Tibial nerve (tissue), 4 donors: Measurements from ENCODE around the gene PLCB3. TPM values are rescaled to one million over a fixed set of nuclear protein-coding genes. Genes with fewer than 3 reads are reported as not detected.

ENCODE experiments used
- DNase-seq, 2 donors: peaks; one replicate each; pipeline ENCODE4 v3.0.0-alpha.2; 2019; ENCODE audit warnings: low spot score in 2 of 2
- H3K27ac ChIP-seq, 4 donors: fragments of 200-600 bp; sonication (generic) in 3 of 4; one replicate each; pipeline ENCODE4 v1.5.1; 2017 to 2019; ENCODE audit warnings: mild to moderate bottlenecking in 1 of 4
- H3K27me3 ChIP-seq, 2 donors: fragments of 200-600 bp; sonication (generic) in 1 of 2; one replicate each; pipeline versions ENCODE4 v1.5.1 to v1.6.0; 2017 to 2019
- H3K36me3 ChIP-seq, 3 donors: fragments of 200-600 bp; sonication (generic); one replicate each; pipeline ENCODE4 v1.5.1; 2018 to 2019
- H3K4me1 ChIP-seq, 4 donors: fragments of 200-600 bp; sonication (generic) in 3 of 4; one replicate each; pipeline ENCODE4 v1.5.1; 2017 to 2019
- H3K4me3 ChIP-seq, 4 donors: fragments of 200-600 bp; sonication (generic) in 3 of 4; one replicate each; pipeline ENCODE4 v1.5.1; 2017 to 2019; ENCODE audit warnings: mild to moderate bottlenecking in 1 of 4, moderate library complexity in 1 of 4
- H3K9me3 ChIP-seq, 4 donors: fragments of 200-600 bp; sonication (generic) in 3 of 4; one replicate each; pipeline ENCODE4 v1.5.1; 2017 to 2019
- EP300 ChIP-seq, 2 donors: sonication (generic); formaldehyde crosslinking; IDR thresholded peaks; one replicate each; pipeline ENCODE4 v1.6.1; 2017; ENCODE audit warnings: antibody characterized with exemption in 2 of 2, mild to moderate bottlenecking in 1 of 2
- POLR2A ChIP-seq, 2 donors: fragments of 450-650 bp; IDR thresholded peaks; one replicate each; pipeline ENCODE4 v1.6.1; 2017; ENCODE audit warnings: antibody characterized with exemption in 2 of 2, mild to moderate bottlenecking in 2 of 2, moderate library complexity in 2 of 2
- WGBS, 2 donors: methylation state at CpG; one replicate each; pipeline ENCODE4 v1.1.5; 2018; 5-methylcytosine and 5-hydroxymethylcytosine counted together
- total RNA-seq, 4 donors: library from RNA; depleted of rRNA; stranded (reverse); fragments of >200 nt; gene quantifications; one replicate each; pipeline ENCODE4 v1.1.0, GENCODE V29; 2016
- TF ChIP-seq, protein P1 (sequence below), 5 experiments: fragments of 200-600 bp in 3 of 5; fragments of 450-650 bp in 2 of 5; sonication (generic) in 3 of 5; IDR thresholded peaks; one replicate each; pipeline ENCODE4 v1.5.1; 2016 to 2019; ENCODE audit warnings: antibody characterized with exemption in 5 of 5, mild to moderate bottlenecking in 3 of 5, moderate library complexity in 2 of 5

PLCB3 gene
- total RNA-seq, 4 donors from 2014 or later, result 18.0 to 44.4 (median 27.1) TPM

DNA sequence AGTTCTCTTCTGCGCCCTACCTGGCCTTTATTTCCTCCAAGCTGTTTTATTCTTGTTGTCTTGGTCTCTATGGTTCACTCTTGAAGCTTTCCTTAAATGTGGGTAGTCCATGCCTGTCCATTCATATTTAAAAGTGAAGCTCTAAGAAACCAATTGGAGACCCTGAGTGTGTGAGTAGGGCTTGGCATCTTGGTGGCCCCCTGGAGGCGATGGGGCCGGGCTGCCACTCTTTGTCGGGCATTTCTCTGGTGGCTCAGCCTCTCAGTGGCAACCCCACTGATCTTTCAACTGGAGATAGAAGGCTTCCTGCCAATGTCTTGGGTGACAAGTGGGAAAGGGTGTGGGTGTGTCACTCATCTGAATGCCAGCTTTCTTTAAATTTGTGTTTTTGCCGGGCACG, 34.5 kb upstream of the PLCB3 start:
- no peak for DNase-seq

DNA sequence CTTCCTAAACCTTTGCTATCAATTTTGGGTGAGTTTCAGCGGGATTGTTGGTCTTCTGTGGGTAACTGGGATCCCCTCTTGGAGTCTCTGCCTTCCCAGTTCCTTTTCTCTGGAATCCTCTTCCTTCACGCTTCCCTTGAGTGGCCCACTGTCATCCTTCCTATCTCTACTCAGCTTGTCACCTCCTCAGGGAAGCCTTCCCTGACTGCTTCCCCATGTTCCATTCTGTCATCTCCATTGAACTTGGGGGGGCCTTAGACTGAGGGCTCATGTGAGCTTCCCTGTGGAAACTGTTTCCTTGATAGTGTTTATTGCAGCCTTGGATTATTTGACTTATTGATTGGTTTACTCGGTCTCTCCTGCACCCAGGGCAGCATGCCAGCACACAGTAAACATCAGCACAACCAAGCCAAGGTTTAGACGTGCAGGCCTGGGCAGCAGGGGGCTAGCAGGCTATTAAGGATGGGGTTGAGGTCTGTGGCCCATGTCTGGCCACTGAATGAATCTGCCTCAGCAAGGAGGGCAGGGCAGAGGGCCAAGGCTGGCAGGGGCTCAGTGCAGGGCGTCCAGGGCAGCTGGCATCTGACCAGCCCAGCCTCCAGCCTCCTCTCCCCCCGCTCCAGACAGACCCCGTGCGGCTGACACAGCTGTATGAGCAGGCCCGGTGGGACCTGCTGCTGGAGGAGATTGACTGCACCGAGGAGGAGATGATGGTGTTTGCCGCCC, 32.5 kb upstream of the PLCB3 start:
- Histone ChIP-seq H3K27ac (no peak overlapping the region), H3K36me3 (peaks cover 0 to 30% (median 0%) of the 10 kb centered on the region in 3 donors), H3K4me1 (no peaks in the 10 kb centered on the region), H3K4me3 (no peak overlapping the region), H3K9me3 (no peaks in the 10 kb centered on the region), H3K27me3 (no peaks in the 10 kb centered on the region)
- WGBS, 2 donors, result 54 to 60% methylated on average over 5 to 9 of the region's 11 CpGs
- TF ChIP-seq EP300 (IDR thresholded peaks at IDR 0.05), result no peak
- TF ChIP-seq, protein P1, sequence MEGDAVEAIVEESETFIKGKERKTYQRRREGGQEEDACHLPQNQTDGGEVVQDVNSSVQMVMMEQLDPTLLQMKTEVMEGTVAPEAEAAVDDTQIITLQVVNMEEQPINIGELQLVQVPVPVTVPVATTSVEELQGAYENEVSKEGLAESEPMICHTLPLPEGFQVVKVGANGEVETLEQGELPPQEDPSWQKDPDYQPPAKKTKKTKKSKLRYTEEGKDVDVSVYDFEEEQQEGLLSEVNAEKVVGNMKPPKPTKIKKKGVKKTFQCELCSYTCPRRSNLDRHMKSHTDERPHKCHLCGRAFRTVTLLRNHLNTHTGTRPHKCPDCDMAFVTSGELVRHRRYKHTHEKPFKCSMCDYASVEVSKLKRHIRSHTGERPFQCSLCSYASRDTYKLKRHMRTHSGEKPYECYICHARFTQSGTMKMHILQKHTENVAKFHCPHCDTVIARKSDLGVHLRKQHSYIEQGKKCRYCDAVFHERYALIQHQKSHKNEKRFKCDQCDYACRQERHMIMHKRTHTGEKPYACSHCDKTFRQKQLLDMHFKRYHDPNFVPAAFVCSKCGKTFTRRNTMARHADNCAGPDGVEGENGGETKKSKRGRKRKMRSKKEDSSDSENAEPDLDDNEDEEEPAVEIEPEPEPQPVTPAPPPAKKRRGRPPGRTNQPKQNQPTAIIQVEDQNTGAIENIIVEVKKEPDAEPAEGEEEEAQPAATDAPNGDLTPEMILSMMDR (IDR thresholded peaks at IDR 0.05), result no peak
- no peak for TF ChIP-seq POLR2A (IDR thresholded peaks at IDR 0.05)
- DNase-seq, result no peak

More for the DNA sequence above, 34.5 kb upstream of the PLCB3 start:
- TF ChIP-seq EP300 (IDR thresholded peaks at IDR 0.05) (no peak), POLR2A (IDR thresholded peaks at IDR 0.05) (no peak)
- TF ChIP-seq, protein P1 (IDR thresholded peaks at IDR 0.05), result no peak
- H3K4me1 ChIP-seq, result no peaks in the 10 kb centered on the region
- no peak overlapping the region for H3K27ac ChIP-seq
- no peaks in the 10 kb centered on the region for H3K27me3 ChIP-seq
- H3K36me3 ChIP-seq, result peaks cover 0 to 26% (median 0%) of the 10 kb centered on the region in 3 donors
- H3K9me3 ChIP-seq, result no peaks in the 10 kb centered on the region
- no peak overlapping the region for H3K4me3 ChIP-seq
- 82 to 100% methylated on average over 2 to 6 of the region's 6 CpGs for WGBS, 2 donors

DNA sequence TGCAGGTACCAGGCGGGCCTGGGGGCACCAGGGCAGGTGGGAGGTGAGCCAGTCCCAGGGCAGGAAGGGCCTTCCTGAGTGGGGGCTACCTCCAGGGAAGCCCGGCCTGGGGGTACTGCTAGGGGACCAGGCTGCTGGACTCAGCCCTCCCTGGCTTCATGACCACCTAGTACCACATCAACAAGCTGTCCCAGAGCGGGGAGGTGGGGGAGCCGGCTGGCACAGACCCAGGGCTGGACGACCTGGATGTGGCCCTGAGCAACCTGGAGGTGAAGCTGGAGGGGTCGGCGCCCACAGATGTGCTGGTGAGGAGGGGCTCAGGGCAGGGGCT, 32.0 kb upstream of the PLCB3 start:
- H3K9me3 ChIP-seq, result no peaks in the 10 kb centered on the region

DNA sequence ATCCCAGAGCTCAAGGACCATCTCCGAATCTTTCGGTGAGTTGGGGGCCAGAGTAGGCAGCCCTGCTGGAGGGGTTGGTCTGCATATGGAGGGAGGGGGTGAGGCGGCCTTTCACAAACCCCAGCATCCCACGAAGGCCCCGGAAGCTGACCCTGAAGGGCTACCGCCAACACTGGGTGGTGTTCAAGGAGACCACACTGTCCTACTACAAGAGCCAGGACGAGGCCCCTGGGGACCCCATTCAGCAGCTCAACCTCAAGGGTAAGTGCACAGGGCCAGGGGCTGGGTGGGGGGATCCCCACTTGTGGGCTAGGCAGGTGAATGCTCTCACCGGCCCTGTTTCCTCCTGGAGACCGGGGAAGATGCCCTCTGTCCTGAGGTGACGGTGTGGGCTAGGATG, 31.6 kb upstream of the PLCB3 start:
- H3K4me1 ChIP-seq, result peaks cover 0 to 6% (median 0%) of the 10 kb centered on the region in 4 donors
- no peak overlapping the region for H3K4me3 ChIP-seq
- H3K27me3 ChIP-seq, result no peaks in the 10 kb centered on the region
- TF ChIP-seq, protein P1 (IDR thresholded peaks at IDR 0.05), result no peak
- no peak for TF ChIP-seq EP300 (IDR thresholded peaks at IDR 0.05)
- DNase-seq, result no peak
- 82 to 86% methylated on average over 10 of the region's 10 CpGs for whole genome bisulfite sequencing, 2 donors
- no peak overlapping the region for H3K27ac ChIP-seq
- H3K9me3 ChIP-seq, result no peaks in the 10 kb centered on the region
- H3K36me3 ChIP-seq, result peaks cover 0 to 39% (median 0%) of the 10 kb centered on the region in 3 donors

More for the DNA sequence above, 32.0 kb upstream of the PLCB3 start:
- Histone ChIP-seq H3K27me3 (no peaks in the 10 kb centered on the region), H3K4me3 (no peak overlapping the region), H3K27ac (no peak overlapping the region), H3K4me1 (peaks cover 0 to 2% (median 0%) of the 10 kb centered on the region in 4 donors), H3K36me3 (peaks cover 0 to 35% (median 0%) of the 10 kb centered on the region in 3 donors)
- TF ChIP-seq, protein P1 (IDR thresholded peaks at IDR 0.05), result no peak
- TF ChIP-seq POLR2A (IDR thresholded peaks at IDR 0.05) (no peak), EP300 (IDR thresholded peaks at IDR 0.05) (no peak)
- DNase-seq, result no peak
- WGBS, 2 donors, result 80 to 89% methylated on average over 6 of the region's 7 CpGs

DNA sequence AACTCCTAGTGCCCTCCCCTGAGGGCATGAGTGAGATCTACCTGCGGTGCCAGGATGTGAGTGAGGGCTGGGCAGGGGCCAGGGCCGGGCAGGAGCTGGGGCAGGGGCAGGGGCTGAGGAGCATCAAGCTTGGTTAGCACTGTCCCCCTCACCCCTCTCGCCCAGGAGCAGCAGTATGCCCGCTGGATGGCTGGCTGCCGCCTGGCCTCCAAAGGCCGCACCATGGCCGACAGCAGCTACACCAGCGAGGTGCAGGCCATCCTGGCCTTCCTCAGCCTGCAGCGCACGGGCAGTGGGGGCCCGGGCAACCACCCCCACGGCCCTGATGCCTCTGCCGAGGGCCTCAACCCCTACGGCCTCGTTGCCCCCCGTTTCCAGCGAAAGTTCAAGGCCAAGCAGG, 31.1 kb upstream of the PLCB3 start:
- peaks cover 0 to 11% (median 2%) of the 10 kb centered on the region in 4 donors for H3K4me1 ChIP-seq

More for the DNA sequence above, 31.1 kb upstream of the PLCB3 start:
- Histone ChIP-seq H3K36me3 (peaks cover 0 to 39% (median 0%) of the 10 kb centered on the region in 3 donors), H3K4me3 (no peak overlapping the region), H3K27ac (no peak overlapping the region), H3K27me3 (no peaks in the 10 kb centered on the region), H3K9me3 (no peaks in the 10 kb centered on the region)
- TF ChIP-seq POLR2A (IDR thresholded peaks at IDR 0.05), result no peak
- TF ChIP-seq, protein P1 (IDR thresholded peaks at IDR 0.05), result no peak
- TF ChIP-seq EP300 (IDR thresholded peaks at IDR 0.05), result no peak
- no peak for DNase-seq
- 76 to 84% methylated on average over 14 to 17 of the region's 17 CpGs for WGBS, 2 donors
